NCI-H748 (cell line): ENCODE measurements around the gene UBE2Q2.
"Not testable (repeated sequence)": the region's sequence is repeated elsewhere in the genome, so short reads cannot be mapped to it uniquely, and the experiment has no call there.

Experiments used
- DNase-seq: peaks from one replicate; lab custom pipeline; 2025; ENCODE audit not compliant: unreplicated experiment; lab: John Stamatoyannopoulos, UW

Gene UBE2Q2

DNA sequence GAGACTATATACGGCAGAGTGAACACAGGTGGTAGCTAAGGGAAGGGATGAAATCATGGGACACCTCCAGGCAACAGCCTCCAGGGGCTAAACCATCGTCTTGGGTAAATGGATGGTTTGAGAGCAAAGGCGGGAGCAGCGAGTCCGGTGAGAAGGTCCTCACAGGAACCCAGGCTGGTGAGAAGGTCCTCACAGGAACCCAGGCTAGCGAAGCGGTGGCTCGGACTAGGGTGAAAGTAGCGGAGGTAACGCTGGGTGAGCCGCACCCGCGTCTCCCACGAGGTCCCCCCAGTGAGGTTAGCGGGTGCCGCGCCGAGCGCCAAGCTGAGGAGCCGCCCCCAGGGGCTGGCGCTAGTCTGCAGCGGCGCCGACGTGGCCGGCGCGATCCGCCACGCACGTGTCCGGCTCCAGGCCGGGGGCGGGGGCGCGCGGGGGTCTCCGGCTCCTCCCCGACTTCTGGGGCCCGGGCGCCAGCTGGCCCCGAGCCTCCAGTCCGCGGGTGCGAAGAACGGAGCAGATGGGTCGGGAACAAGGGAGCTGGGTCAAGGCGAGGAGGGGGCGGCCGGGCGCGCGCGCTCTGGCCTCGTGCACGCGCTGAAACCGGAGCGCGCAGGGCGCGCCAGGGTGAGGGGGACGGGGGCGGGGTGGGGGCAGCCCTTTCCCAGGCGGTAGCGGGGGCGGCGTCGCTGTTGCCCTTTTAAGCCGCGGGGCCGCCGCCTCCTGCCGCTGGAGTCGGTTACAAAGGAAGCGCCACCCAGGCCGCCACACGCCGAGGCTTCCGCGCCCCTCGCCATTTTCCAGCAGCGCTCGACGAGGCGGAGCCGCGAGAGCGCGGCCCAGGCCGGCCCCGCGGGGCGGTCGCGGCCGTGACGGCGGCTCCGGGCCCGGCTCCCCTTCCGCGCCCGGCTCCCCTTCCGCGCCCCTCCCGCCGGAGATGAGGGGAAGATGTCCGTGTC lies at the start of gene UBE2Q2:
Gene UBE2Q2, plus strand, starts transcription at position 726 of the 956 bp plus-strand sequence. Its CDS starts 220 bp downstream, at position 946.
- DNase-seq = peak; percentile 81

- DNase-seq = no peak
Measured at GRCh38 chr15:75796321-75796720, 46.9 kb upstream of the UBE2Q2 start.

DNA sequence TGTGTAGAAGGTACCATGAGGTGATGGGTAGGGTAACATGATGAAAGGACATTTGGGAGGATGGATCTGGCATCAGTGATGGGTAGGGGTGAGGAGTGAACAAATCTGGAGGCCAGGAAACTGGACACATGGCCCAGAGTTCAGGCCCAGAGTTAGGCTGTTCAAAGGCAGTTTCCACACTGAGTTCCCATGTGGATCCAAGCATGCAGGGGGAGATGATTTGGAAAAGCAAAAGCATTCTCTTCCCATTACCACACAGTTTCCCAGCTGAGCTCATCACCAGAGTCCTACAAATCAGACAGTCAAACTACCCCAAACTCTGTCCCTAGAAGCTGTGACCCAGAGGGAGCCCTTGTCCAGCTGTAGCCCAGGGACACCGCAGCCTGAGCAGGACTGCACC lies 46.1 kb upstream of the UBE2Q2 start:
- not testable (repeated sequence) for DNase-seq

GRCh38 chr15:75799190-75799589 lies 44.1 kb upstream of the UBE2Q2 start:
- DNase-seq = no peak

GRCh38 chr15:75800409-75800808 lies 42.8 kb upstream of the UBE2Q2 start:
- DNase-seq = not testable (repeated sequence)

DNA sequence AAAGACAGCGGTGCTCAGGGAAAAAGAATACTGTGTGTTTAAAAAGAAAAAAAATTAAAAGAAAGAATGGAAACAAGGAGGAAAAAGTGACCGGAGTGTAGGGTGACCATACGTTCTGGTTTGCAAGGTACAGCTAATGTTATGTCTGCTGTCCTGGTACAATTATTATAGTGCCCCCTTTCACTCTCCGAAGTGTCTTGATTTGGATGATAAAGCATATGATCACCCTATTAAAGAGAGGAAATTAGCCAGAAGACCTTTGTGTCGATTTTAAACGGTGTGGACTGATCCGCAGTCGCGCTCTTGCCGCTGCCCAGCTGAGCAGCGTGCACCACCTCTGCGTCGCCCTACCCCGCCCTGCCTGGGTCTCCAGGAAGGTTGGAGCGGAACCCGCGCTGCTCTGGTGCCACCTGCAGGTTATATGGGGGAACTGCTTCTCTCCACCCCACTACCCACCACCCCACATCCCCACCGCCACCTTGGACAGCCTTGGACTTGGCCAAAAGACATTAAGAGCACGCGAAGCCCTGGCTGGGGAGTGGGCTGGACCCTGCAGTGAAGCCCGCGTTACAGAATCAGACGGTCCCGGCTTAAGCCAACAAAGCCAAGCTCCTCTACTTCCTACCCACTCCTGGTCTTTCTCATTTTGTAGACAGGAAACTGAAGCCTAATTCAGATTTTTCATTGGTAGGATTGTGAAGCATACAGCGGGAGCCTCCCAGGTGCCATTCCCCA lies 41.2 kb upstream of the UBE2Q2 start:
- peak; percentile 71 for DNase-seq

- not testable (repeated sequence) for DNase-seq
Measured at GRCh38 chr15:75807486-75807885, 35.8 kb upstream of the UBE2Q2 start.

DNA sequence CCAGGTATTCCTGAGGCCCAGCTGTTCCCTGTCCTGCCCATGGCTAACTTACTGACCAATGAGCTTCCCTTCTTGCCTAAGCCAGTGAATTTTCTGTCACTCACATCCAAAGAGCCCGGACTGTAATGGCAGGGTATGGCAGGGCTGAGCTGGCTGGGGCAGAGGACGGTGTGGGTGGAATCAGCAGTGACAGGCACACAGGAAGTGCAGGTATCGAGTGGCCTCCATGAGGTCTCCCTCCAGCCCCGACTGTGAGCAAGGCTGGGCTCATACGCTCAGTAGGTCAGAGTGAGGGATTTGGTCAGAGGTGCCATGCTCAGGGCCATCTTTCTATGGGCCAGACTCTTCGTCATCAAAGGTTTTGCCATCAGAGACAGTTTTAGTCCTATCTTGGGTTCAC lies 35.2 kb upstream of the UBE2Q2 start:
- DNase-seq = not testable (repeated sequence)

- no peak for DNase-seq
Measured at GRCh38 chr15:75808563-75808962, 34.7 kb upstream of the UBE2Q2 start.

- DNase-seq = peak; percentile 36
Measured at GRCh38 chr15:75809986-75810750, 33.1 kb upstream of the UBE2Q2 start.

DNA sequence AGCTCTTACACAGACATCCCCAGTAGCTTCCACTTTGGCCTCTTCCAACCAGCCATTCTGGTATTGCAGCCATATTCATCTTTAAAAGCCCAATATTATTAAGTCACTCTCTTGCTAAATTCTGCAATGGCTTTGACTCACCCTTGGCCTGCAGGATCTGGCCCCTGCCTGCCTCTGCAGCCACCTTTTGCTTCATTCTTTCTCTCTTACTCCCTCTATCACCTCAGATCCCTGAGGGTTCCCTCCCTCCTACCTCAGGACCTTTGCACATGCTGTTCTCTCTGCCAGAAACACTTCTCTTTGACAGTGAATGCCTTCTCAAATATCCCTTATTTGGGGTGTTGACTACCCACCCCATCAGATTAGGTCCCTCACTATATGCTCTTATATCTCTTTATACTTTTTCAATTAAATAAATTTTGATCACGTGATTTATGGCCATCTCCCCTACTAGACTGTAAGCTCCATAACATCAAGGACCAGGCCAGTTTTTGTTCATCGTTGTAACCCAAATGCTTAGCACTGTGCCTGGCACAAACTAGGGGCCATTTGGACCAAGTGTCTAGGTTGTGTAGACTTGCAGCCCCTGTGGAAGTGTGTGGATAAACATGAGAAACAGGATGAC lies 32.3 kb upstream of the UBE2Q2 start:
- no peak for DNase-seq

DNA sequence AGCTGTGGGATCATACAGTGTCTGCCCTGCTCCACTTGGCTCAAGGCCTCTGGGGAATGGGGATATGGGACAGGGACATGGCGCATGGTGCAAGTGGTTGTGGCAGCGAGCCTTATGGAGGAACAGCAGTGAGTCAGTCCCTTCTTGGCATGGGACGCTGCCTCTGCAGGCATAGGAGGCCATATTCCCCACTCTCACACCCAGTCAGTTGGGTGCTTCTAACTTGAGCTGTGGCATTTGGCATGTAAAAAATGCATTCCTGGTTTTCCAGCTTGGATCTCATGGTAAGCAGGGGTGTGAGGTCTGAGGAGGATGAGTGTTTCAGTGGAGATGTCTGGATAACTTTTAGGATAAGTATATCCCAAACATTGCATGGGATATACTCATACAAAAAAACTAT lies 31.6 kb upstream of the UBE2Q2 start:
- DNase-seq = no peak

DNA sequence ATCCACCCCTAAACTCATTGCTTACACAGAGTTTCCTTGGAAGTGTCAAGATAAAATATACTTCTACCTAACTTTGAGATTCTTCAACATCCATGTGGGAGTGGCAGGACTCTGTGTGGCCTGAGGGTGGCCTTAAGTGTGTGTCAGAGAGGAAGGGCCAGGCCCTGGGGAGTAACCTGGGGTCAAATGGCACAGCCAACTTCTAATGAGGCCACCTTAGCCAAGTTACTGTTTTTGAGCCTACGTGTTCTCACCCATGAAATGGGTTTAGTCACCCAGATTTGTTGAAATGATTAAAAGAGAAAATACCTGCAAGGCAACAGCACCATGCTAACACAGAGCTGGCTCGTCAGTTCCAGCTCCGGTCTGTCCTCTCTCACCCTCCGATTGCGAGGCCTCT lies 28.5 kb upstream of the UBE2Q2 start:
- no peak for DNase-seq

- DNase-seq = no peak
Measured at GRCh38 chr15:75815811-75816719, 27.2 kb upstream of the UBE2Q2 start.

DNA sequence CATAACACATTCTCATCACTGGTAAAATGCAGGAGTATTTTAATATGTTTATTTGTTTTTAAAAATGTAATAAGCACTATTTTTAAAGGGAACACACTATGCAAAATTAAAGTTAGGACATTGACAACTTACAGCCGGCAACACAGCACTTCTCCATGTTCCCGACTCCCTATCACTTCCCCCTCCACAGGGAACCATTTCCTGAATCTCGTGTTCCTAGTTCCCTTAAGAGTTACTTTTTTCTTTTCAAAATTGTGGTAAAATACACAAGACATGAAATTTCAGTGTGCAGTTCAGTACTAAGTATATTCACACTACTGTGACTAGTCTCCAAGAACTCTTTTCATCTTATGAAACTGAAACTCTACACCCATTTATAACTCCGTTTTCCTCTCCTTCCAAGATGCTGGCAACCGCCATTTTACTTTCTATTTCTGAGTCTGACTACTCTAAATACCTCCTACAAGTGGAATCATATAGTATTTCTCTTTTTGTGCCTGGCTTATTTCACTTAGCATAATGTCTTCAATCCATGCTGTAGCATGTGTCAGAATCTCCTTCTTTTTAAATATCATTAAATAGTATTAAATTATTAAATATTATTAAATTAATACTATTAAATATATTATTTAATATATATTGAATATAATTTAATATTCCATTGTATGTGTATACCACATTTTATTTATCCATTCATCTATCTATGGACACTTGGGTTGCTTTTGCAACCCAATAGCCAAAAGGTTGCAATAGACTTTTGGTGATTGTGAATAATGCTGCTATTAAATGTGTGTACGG lies 25.9 kb upstream of the UBE2Q2 start:
- peak; percentile 16 for DNase-seq

DNA sequence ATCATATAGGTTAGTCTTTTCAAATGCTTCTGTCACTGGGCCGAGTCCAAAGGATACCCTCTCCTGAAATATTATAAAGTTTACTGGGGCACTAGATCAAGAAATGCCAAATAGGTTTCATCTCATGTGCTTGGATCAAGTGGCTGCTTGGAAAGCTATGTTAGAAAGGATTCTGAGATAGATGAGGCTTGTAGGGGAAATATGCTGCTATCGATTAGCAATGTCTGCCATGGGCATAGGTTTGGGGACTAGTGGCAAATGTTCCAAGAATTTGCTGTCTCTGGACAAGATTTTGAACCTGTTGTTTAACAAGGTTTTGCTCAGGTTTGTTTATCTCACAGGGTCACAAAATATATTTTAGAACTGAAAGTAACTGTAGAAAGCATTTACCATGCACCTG lies 23.0 kb upstream of the UBE2Q2 start:
- DNase-seq = no peak

DNA sequence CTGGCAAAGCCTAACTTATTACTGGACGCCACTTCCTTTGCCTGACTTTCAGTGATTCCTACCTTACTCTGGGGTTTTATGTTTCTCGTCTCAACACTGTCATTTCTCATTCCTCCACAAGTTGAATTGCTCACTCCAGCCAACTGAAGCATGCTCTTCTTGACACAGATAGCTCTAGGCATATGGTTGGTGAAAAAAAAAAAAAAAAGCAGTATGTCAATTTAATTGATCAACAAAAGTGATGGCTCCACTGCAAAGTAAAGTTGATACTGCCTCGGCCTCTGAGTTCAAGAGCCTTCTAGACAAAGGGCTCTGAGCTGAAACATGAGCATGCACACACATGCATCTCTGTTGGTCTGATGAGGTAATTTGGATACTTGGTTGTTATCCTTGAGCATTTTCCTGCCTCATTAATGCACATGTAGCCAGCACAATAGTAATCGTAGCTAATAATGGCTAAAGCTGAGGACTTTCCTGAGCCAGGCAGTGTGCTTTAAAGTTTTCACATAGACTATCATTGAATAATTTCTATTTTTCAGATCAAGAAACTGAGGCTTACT lies 21.4 kb upstream of the UBE2Q2 start:
- no peak for DNase-seq

GRCh38 chr15:75822685-75823278 lies 20.5 kb upstream of the UBE2Q2 start:
- DNase-seq = no peak
